Measurements from ENCODE around the gene DGLUCY.
"Not testable (repeated sequence)": the region's sequence is repeated elsewhere in the genome, so short reads cannot be mapped to it uniquely, and the experiment has no call there.

DGLUCY gene

GRCh38 chr14:91092073-91092472 is 21.8 kb upstream of the DGLUCY start:
- DNase-seq (ENCODE audit: low read depth): no peak
- no peak overlapping the region for H3K4me3 ChIP-seq (ENCODE audit: low read length)
- no peak for TF ChIP-seq CTCF (IDR thresholded peaks at IDR 0.05; ENCODE audit: insufficient read depth, low read depth, low read length, missing control alignments)

DNA sequence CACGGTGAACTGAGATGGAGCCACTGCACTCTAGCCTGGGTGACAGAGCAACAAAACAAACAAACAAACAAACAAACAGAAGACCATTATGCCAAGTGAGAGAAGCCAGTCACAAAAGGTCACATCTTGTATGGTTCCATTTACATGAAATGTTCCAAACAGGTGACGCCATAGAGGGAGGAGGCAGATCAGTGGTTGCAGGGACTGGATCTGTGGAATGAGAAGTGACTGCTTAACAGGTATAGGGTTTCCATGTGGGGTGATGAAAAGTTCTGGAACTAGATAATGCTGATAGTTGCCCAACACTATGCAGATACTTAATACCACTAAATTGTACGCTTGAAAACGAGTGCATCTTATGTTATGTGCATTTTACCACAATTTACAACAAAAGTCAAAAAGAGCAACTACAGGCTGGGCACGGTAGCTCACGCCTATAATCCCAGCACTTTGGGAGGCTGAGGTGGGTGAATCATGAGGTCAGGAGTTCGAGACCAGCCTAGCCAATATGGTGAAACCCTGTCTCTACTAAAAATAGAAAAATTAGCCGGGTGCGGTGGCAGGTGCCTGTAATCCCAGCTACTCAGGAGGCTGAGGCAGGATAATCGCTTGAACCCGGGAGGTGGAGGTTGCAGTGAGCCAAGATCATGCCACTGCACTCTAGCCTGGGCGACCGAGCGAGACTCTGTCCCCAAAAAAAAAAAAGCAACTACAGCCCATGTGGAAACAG is 20.0 kb upstream of the DGLUCY start:
- DNase-seq (ENCODE audit: low read depth); H3K4me3 ChIP-seq (ENCODE audit: low read length): not testable (repeated sequence)

- H3K4me3 ChIP-seq (ENCODE audit: low read length): no peak overlapping the region
- no peak for TF ChIP-seq CTCF (IDR thresholded peaks at IDR 0.05; ENCODE audit: insufficient read depth, low read depth, low read length, missing control alignments)
- DNase-seq (ENCODE audit: low read depth): no peak
These were observed 19.1 kb upstream of the DGLUCY start for GRCh38 chr14:91094772-91095171.

GRCh38 chr14:91095178-91095577 is 18.7 kb upstream of the DGLUCY start:
- no peak for DNase-seq (ENCODE audit: low read depth)
- no peak overlapping the region for H3K4me3 ChIP-seq (ENCODE audit: low read length)
- no peak for TF ChIP-seq CTCF (IDR thresholded peaks at IDR 0.05; ENCODE audit: insufficient read depth, low read depth, low read length, missing control alignments)

- not testable (repeated sequence) for H3K4me3 ChIP-seq (ENCODE audit: low read length); DNase-seq (ENCODE audit: low read depth)
These were observed 16.2 kb upstream of the DGLUCY start for GRCh38 chr14:91097657-91098056.

DNA sequence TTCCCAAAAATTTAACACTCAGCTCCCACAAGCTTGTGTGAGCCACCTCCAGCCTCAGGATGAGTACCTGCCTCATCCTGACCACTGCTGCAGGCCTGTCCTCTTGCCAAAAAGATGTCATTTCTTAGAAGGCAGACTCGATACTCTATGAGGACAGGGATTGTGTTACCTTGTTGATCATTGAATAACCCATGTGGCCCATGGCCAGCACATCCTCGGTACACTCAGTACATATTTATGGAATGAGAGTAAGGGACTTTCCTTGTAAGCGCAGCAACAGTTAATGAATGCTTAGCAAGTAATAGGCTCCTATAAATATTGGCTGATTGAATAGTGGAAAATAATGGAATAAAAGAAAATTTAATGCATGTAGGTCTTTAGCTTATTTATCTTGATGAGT is 15.3 kb upstream of the DGLUCY start:
- H3K4me3 ChIP-seq (ENCODE audit: low read length): no peak overlapping the region
- peak; percentile 61 for DNase-seq (ENCODE audit: low read depth)
- no peak for TF ChIP-seq CTCF (IDR thresholded peaks at IDR 0.05; ENCODE audit: insufficient read depth, low read depth, low read length, missing control alignments)

DNA sequence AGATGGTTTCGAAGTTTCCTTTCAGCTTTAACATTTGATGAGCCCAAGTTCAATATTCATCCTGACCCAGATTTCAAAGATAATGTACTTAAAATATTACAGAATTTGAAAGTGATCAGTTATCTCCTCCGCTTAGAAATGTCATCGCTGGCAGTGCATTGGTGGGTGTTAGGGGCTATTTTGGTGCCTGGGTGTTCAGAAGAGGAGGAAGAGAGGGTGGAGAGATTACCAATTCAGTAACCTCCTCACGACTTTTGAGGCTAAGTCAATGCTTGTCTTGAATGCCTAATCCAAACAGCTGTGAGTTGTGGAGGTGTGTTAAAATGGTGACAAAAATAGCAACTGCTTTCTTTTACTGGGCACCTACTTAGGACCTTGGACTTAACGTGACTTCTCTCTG is 13.8 kb upstream of the DGLUCY start:
- no peak overlapping the region for H3K4me3 ChIP-seq (ENCODE audit: low read length)
- no peak for DNase-seq (ENCODE audit: low read depth)
- TF ChIP-seq CTCF (IDR thresholded peaks at IDR 0.05; ENCODE audit: insufficient read depth, low read depth, low read length, missing control alignments): no peak

GRCh38 chr14:91103116-91103515 is 10.8 kb upstream of the DGLUCY start:
- TF ChIP-seq CTCF (IDR thresholded peaks at IDR 0.05; ENCODE audit: insufficient read depth, low read depth, low read length, missing control alignments): no peak
- H3K4me3 ChIP-seq (ENCODE audit: low read length): no peak overlapping the region
- DNase-seq (ENCODE audit: low read depth): no peak

Measured in epithelial cell of esophagus (primary cell).